Uterus (tissue), 4 donors: ENCODE data around the gene MYO1B. TPM values are rescaled to one million over a fixed set of nuclear protein-coding genes. Genes with fewer than 3 reads are reported as not detected.

Experiments used
- DNase-seq, 2 donors: peaks; one replicate each; pipeline ENCODE4 v3.0.0-alpha.2; 2019 to 2020
- H3K27ac ChIP-seq, 2 donors: fragments of 200-600 bp; sonication (generic); 1 replicate in 1 of 2; 2 replicates in 1 of 2; pipeline ENCODE4 v1.5.1; 2016 to 2018
- H3K27me3 ChIP-seq, 2 donors: fragments of 200-600 bp; sonication (generic); one replicate each; pipeline ENCODE4 v1.5.1; 2018 to 2019; ENCODE audit warnings: control low read depth in 1 of 2
- H3K36me3 ChIP-seq, 2 donors: fragments of 200-600 bp; sonication (generic); one replicate each; pipeline ENCODE4 v1.5.1; 2019; ENCODE audit warnings: control low read depth in 1 of 2
- H3K4me1 ChIP-seq, 2 donors: fragments of 200-600 bp; sonication (generic); one replicate each; pipeline ENCODE4 v1.5.1; 2018 to 2019; ENCODE audit warnings: control low read depth in 1 of 2
- H3K4me3 ChIP-seq, 2 donors: fragments of 200-600 bp; sonication (generic); 1 replicate in 1 of 2; 2 replicates in 1 of 2; pipeline ENCODE4 v1.5.1; 2018 to 2019; ENCODE audit warnings: mild to moderate bottlenecking in 1 of 2
- H3K9me3 ChIP-seq, 2 donors: fragments of 200-600 bp; sonication (generic); one replicate each; pipeline ENCODE4 v1.5.1; 2019; ENCODE audit warnings: control low read depth in 1 of 2
- POLR2A ChIP-seq, 2 donors: fragments of 450-650 bp; IDR thresholded peaks; one replicate each; pipeline ENCODE4 v1.6.1; 2016; ENCODE audit warnings: antibody characterized with exemption in 2 of 2, mild to moderate bottlenecking in 1 of 2, moderate library complexity in 1 of 2
- intact Hi-C: fragments of 100-400 bp; cut with DNase I; formaldehyde crosslinking; loops from one replicate; pipeline ENCODE4 v1.15.1; 2023; ENCODE audit warnings: low total_unique reads
- total RNA-seq, 4 donors: library from RNA; depleted of rRNA in 3 of 4; stranded (reverse); fragments of >200 nt in 3 of 4; gene quantifications; one replicate each; pipeline versions ENCODE4 v1.1.0 to v1.2.4, GENCODE V29; 2014 to 2023
- TF ChIP-seq, protein P1 (sequence below), 4 experiments: fragments of 200-600 bp in 2 of 4; fragments of 450-650 bp in 2 of 4; sonication (generic) in 2 of 4; IDR thresholded peaks; one replicate each; pipeline ENCODE4 v1.5.1; 2016 to 2019; ENCODE audit warnings: antibody characterized with exemption in 4 of 4, mild to moderate bottlenecking in 2 of 4, moderate library complexity in 1 of 4
- donor health status: DM: yes; HTN: yes; CAD: no.

MYO1B gene
- total RNA-seq, 4 donors from 2014 or later: 10.3 to 169 (median 29.5) TPM

DNA sequence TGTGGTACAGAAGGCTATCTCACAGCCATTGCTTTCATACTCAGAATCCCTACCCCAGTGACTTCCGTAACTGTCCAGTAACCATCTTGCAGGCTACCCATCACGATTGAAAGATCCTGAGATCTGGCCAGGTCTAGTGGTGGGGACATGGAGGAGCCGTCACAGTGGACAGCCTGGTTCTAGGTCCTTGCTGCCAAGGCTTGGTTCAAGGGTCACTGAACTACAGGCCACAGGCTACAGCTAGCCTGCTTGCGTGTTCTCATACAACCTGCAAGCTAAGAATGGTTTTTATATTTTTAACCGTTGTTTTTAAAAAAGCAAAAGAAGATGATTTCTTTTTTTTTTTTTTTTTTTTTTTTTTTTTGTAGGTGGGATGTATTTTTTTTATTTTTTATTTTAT is 151.6 kb downstream of the MYO1B start:
- no peaks in the 10 kb centered on the region for H3K27me3 ChIP-seq
- DNase-seq: no peak
- H3K4me1 ChIP-seq: no peaks in the 10 kb centered on the region
- no peaks in the 10 kb centered on the region for H3K36me3 ChIP-seq
- TF ChIP-seq, protein P1, sequence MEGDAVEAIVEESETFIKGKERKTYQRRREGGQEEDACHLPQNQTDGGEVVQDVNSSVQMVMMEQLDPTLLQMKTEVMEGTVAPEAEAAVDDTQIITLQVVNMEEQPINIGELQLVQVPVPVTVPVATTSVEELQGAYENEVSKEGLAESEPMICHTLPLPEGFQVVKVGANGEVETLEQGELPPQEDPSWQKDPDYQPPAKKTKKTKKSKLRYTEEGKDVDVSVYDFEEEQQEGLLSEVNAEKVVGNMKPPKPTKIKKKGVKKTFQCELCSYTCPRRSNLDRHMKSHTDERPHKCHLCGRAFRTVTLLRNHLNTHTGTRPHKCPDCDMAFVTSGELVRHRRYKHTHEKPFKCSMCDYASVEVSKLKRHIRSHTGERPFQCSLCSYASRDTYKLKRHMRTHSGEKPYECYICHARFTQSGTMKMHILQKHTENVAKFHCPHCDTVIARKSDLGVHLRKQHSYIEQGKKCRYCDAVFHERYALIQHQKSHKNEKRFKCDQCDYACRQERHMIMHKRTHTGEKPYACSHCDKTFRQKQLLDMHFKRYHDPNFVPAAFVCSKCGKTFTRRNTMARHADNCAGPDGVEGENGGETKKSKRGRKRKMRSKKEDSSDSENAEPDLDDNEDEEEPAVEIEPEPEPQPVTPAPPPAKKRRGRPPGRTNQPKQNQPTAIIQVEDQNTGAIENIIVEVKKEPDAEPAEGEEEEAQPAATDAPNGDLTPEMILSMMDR (IDR thresholded peaks at IDR 0.05): no peak
- no peak for TF ChIP-seq POLR2A (IDR thresholded peaks at IDR 0.05)
- H3K9me3 ChIP-seq: no peaks in the 10 kb centered on the region
- no peak overlapping the region for H3K4me3 ChIP-seq
- intact Hi-C loops: no loop called here
- no peak overlapping the region for H3K27ac ChIP-seq

DNA sequence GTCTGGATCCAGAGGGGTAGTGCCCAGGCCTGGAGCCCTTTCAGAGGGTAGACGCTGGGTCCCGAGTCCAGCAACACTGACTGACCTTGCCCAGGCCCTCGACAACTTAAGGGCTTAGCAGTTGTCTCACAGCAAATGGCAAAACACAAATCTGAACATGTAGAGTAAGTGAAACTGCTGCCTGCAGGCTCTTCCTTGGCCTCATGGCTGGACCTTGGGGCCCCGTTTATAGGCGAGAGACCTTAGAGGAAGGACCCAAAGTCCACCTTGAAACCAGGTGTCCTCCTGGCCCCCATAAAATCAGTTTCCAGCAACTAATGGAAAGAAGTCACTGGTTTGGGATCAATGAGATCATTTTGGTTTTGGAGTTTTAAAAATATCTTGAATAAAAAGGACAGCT is 154.4 kb downstream of the MYO1B start:
- intact Hi-C loops: no loop called here
- H3K27me3 ChIP-seq: no peaks in the 10 kb centered on the region

DNA sequence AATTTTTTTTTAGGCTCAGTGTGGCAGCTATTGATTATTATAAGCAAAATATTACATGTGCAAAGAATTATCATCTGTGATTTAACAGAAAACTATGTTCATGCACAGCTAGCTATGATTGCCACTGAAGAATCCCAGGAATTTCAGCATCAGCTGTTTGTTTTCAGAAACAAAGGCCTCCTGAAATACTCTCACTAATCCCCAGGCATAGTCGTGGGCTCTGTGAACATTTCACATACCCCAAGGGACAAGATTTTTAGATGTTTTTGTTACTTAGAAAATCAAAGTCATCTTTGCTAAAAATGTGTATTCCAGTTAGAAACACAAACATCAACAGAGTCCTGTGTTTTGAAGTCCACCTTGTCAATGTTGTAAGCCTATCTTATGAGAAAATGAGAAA is 156.1 kb downstream of the MYO1B start:
- Histone ChIP-seq H3K27me3 (no peaks in the 10 kb centered on the region), H3K36me3 (no peaks in the 10 kb centered on the region), H3K9me3 (no peaks in the 10 kb centered on the region), H3K27ac (no peak overlapping the region), H3K4me3 (no peak overlapping the region), H3K4me1 (no peaks in the 10 kb centered on the region)
- no peak for DNase-seq
- intact Hi-C loops: no loop called here
- TF ChIP-seq POLR2A (IDR thresholded peaks at IDR 0.05): no peak

More for the DNA sequence above, 154.4 kb downstream of the MYO1B start:
- Histone ChIP-seq H3K4me1 (no peaks in the 10 kb centered on the region), H3K9me3 (no peaks in the 10 kb centered on the region), H3K27ac (no peak overlapping the region), H3K4me3 (no peak overlapping the region), H3K36me3 (no peaks in the 10 kb centered on the region)
- TF ChIP-seq POLR2A (IDR thresholded peaks at IDR 0.05): no peak
- TF ChIP-seq, protein P1 (IDR thresholded peaks at IDR 0.05): no peak
- no peak for DNase-seq

DNA sequence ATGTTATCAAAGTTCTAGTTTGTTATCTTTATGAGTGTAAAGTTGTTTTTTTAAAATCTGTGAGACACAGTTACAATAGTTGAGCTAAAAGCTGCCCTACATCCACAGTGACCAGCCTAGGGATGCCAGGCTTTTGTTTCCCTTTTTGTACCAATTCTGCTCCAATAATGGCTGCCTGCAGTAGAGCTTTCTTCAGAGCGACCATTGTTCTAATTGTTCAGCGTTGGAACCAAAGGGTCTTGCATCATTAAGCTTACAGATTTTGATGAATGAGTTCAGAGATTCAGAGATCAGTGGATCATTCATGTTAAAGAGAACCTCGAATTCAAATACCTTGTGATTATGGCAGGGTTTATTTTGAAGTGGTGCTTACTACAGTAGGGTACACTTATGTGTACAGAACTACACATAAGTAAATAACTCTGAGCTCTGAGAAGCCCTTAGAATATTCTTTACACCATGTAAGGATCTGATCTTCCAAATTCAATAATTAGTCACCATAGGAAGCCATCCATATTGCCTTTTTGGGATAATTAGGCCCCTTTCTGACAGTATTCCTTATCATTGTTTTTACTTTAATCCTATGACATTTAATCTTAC is 157.9 kb downstream of the MYO1B start:
- intact Hi-C loops: no loop called here
- DNase-seq: no peak
- H3K4me3 ChIP-seq: no peak overlapping the region
- H3K4me1 ChIP-seq: no peaks in the 10 kb centered on the region
- H3K36me3 ChIP-seq: no peaks in the 10 kb centered on the region
- TF ChIP-seq, protein P1 (IDR thresholded peaks at IDR 0.05): no peak
- H3K27ac ChIP-seq: no peak overlapping the region
- H3K27me3 ChIP-seq: no peaks in the 10 kb centered on the region
- H3K9me3 ChIP-seq: no peaks in the 10 kb centered on the region

DNA sequence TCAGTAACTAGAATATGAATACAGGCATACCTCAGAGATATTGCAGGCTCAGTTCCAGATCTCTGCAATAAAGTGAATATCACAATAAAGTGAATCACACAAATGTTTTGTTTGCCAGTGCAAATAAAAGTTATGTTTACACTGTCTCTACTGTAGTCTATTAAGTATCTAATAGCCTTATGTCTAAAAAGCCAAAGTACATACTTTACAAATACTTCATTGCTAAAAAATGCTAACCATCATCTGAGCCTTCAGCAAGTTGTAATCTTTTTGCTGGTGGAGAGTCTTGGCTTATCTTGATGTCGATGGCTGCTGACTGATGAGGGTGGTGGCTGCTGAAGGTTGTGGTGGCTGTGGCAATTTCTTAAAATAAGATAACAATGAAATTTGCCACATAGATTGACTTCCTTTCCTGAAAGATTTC is 159.4 kb downstream of the MYO1B start:
- Histone ChIP-seq H3K36me3 (no peaks in the 10 kb centered on the region), H3K9me3 (no peaks in the 10 kb centered on the region), H3K27ac (no peak overlapping the region), H3K4me1 (no peaks in the 10 kb centered on the region), H3K27me3 (no peaks in the 10 kb centered on the region), H3K4me3 (no peak overlapping the region)
- TF ChIP-seq POLR2A (IDR thresholded peaks at IDR 0.05): no peak
- TF ChIP-seq, protein P1 (IDR thresholded peaks at IDR 0.05): no peak
- no peak for DNase-seq
- intact Hi-C loops: no loop called here

DNA sequence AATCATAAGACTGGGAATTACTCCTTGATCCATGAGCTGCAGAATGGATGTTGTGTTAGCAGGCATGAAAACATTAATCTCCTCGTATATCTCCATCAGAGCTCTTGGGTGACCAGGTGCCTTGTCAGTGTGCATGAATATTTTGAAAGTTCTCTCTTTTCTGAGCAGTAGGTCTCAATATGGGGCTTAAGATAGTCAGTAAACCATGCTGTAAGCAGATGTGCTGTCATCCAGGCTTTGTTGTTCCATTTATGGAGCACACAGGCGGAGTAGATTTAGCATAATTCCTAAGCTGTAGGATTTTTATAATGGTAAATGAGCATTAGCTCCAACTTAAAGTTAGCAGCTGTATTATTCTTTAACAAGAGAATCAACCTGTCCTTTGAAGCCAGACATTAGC is 160.3 kb downstream of the MYO1B start:
- Histone ChIP-seq H3K27ac (no peak overlapping the region), H3K36me3 (no peaks in the 10 kb centered on the region), H3K4me3 (no peak overlapping the region), H3K4me1 (no peaks in the 10 kb centered on the region), H3K9me3 (no peaks in the 10 kb centered on the region), H3K27me3 (no peaks in the 10 kb centered on the region)
- TF ChIP-seq, protein P1 (IDR thresholded peaks at IDR 0.05): no peak
- no peak for TF ChIP-seq POLR2A (IDR thresholded peaks at IDR 0.05)
- DNase-seq: no peak
- intact Hi-C loops: no loop called here
